Upper lobe of left lung (tissue), 6 donors: ENCODE results near the gene ARFGAP1. TPM values are rescaled to one million over a fixed set of nuclear protein-coding genes. Genes with fewer than 3 reads are reported as not detected.

ENCODE experiments used
- ATAC-seq, 2 donors: fragments of 200-7000 bp; cut with Tn5 transposase; one replicate each; pipeline ENCODE4 v1.9.1; 2022; ENCODE audit warnings: mild to moderate bottlenecking in 2 of 2, moderate library complexity in 2 of 2; ENCODE audit not compliant: low FRiP score in 2 of 2
- DNase-seq, 2 donors: peaks; one replicate each; pipeline ENCODE4 v3.0.0-alpha.2; 2019 to 2020
- H3K27ac ChIP-seq, 4 donors: fragments of 200-600 bp; sonication (generic); one replicate each; pipeline ENCODE4 v1.5.1; 2016 to 2019
- H3K27me3 ChIP-seq, 4 donors: fragments of 200-600 bp; sonication (generic); one replicate each; pipeline ENCODE4 v1.5.1; 2017 to 2019
- H3K36me3 ChIP-seq, 4 donors: fragments of 200-600 bp; sonication (generic); one replicate each; pipeline ENCODE4 v1.5.1; 2016 to 2019
- H3K4me1 ChIP-seq, 4 donors: fragments of 200-600 bp; sonication (generic); one replicate each; pipeline ENCODE4 v1.5.1; 2018 to 2019
- H3K4me3 ChIP-seq, 4 donors: fragments of 200-600 bp; sonication (generic); one replicate each; pipeline ENCODE4 v1.5.1; 2017 to 2019; ENCODE audit warnings: mild to moderate bottlenecking in 2 of 4, moderate library complexity in 1 of 4
- H3K9me3 ChIP-seq, 4 donors: fragments of 200-600 bp; sonication (generic); one replicate each; pipeline ENCODE4 v1.5.1; 2018 to 2019
- CTCF ChIP-seq, 6 experiments: fragments of 450-650 bp in 4 of 6; fragments of 200-600 bp in 2 of 6; sonication (generic) in 2 of 6; IDR thresholded peaks; one replicate each; pipeline ENCODE4 v1.5.1; 2016 to 2019; ENCODE audit warnings: antibody characterized with exemption in 6 of 6
- EP300 ChIP-seq, 4 donors: sonication (generic); formaldehyde crosslinking; IDR thresholded peaks; one replicate each; pipeline ENCODE4 v1.5.1; 2017; ENCODE audit warnings: antibody characterized with exemption in 4 of 4, control low read depth in 2 of 4
- POLR2A ChIP-seq, 4 donors: fragments of 450-650 bp; IDR thresholded peaks; one replicate each; pipeline ENCODE4 v1.5.1; 2016 to 2017; ENCODE audit warnings: antibody characterized with exemption in 4 of 4, mild to moderate bottlenecking in 2 of 4
- POLR2AphosphoS5 ChIP-seq, 2 donors: sonication (generic); formaldehyde crosslinking; IDR thresholded peaks; one replicate each; pipeline ENCODE4 v1.5.1; 2017; ENCODE audit warnings: antibody characterized with exemption in 2 of 2
- WGBS, 2 donors: methylation state at CpG; one replicate each; pipeline ENCODE4 v1.1.5; 2017 to 2018; 5-methylcytosine and 5-hydroxymethylcytosine counted together
- total RNA-seq, 6 donors: library from RNA; depleted of rRNA in 4 of 6; stranded (reverse); fragments of >200 nt in 4 of 6; gene quantifications; one replicate each; pipeline versions ENCODE4 v1.1.0 to v1.2.1, GENCODE V29; 2016 to 2021
- donor health status: DM: no; HTN: no; CAD: no; lungs with moderate emphysema.
- donor health status: DM: no; HTN: yes; CAD: no; lungs with severe emphysema.

The ARFGAP1 gene
- total RNA-seq, 6 donors from 2014 or later: 39.8 to 169 (median 84.7) TPM

- DNase-seq (peak in 1 of 2 donors; percentile 50), ATAC-seq (no peak)
- 23 to 50% methylated on average over 3 to 15 of the region's 16 CpGs for WGBS, 2 donors
- Histone ChIP-seq H3K4me3 (no peak overlapping the region), H3K36me3 (no peaks in the 10 kb centered on the region), H3K27me3 (no peaks in the 10 kb centered on the region), H3K27ac (no peak overlapping the region), H3K9me3 (no peaks in the 10 kb centered on the region), H3K4me1 (no peaks in the 10 kb centered on the region)
- TF ChIP-seq POLR2AphosphoS5 (IDR thresholded peaks at IDR 0.05) (no peak), EP300 (IDR thresholded peaks at IDR 0.05) (no peak), CTCF (IDR thresholded peaks at IDR 0.05) (no peak), POLR2A (IDR thresholded peaks at IDR 0.05) (no peak)
These were observed 34.0 kb upstream of the ARFGAP1 start for GRCh38 chr20:63238514-63239125.

- H3K36me3 ChIP-seq: no peaks in the 10 kb centered on the region
- no peaks in the 10 kb centered on the region for H3K27me3 ChIP-seq
- no peaks in the 10 kb centered on the region for H3K9me3 ChIP-seq
- peak in 1 of 2 donors; percentile 76 for DNase-seq
- no peak overlapping the region for H3K27ac ChIP-seq
- no peak for ATAC-seq
- no peaks in the 10 kb centered on the region for H3K4me1 ChIP-seq
- no peak overlapping the region for H3K4me3 ChIP-seq
- TF ChIP-seq EP300 (IDR thresholded peaks at IDR 0.05): no peak
- no peak for TF ChIP-seq POLR2AphosphoS5 (IDR thresholded peaks at IDR 0.05)
- TF ChIP-seq POLR2A (IDR thresholded peaks at IDR 0.05): no peak
- TF ChIP-seq CTCF (IDR thresholded peaks at IDR 0.05): no peak
- WGBS, 2 donors: 86 to 91% methylated on average over 20 to 30 of the region's 30 CpGs
These were observed 33.2 kb upstream of the ARFGAP1 start for GRCh38 chr20:63239431-63239830.

- Histone ChIP-seq H3K27me3 (no peaks in the 10 kb centered on the region), H3K4me1 (no peaks in the 10 kb centered on the region), H3K27ac (no peak overlapping the region), H3K9me3 (no peaks in the 10 kb centered on the region), H3K36me3 (no peaks in the 10 kb centered on the region), H3K4me3 (no peak overlapping the region)
- TF ChIP-seq EP300 (IDR thresholded peaks at IDR 0.05) (no peak), POLR2A (IDR thresholded peaks at IDR 0.05) (no peak), POLR2AphosphoS5 (IDR thresholded peaks at IDR 0.05) (no peak), CTCF (IDR thresholded peaks at IDR 0.05) (no peak)
- DNase-seq (peak in 1 of 2 donors; percentile 65), ATAC-seq (no peak)
- whole genome bisulfite sequencing, 2 donors: 70 to 83% methylated on average over 2 to 11 of the region's 11 CpGs
These were observed 32.6 kb upstream of the ARFGAP1 start for GRCh38 chr20:63240004-63240403.

- WGBS, 2 donors: 40 to 48% methylated on average over 10 of the region's 11 CpGs
- H3K9me3 ChIP-seq: no peaks in the 10 kb centered on the region
- no peaks in the 10 kb centered on the region for H3K4me1 ChIP-seq
- H3K4me3 ChIP-seq: no peak overlapping the region
- no peak overlapping the region for H3K27ac ChIP-seq
- TF ChIP-seq EP300 (IDR thresholded peaks at IDR 0.05) (no peak), POLR2AphosphoS5 (IDR thresholded peaks at IDR 0.05) (no peak), POLR2A (IDR thresholded peaks at IDR 0.05) (no peak), CTCF (IDR thresholded peaks at IDR 0.05) (no peak)
- ATAC-seq (no peak), DNase-seq (peak in 1 of 2 donors; percentile 52)
- H3K36me3 ChIP-seq: no peaks in the 10 kb centered on the region
- H3K27me3 ChIP-seq: no peaks in the 10 kb centered on the region
These were observed 31.3 kb upstream of the ARFGAP1 start for GRCh38 chr20:63241272-63241671.

GRCh38 chr20:63242736-63243135, 29.9 kb upstream of the ARFGAP1 start:
- H3K27me3 ChIP-seq: peaks cover 0 to 5% (median 0%) of the 10 kb centered on the region in 4 donors
- ATAC-seq: no peak

More at GRCh38 chr20:63242736-63243135, 29.9 kb upstream of the ARFGAP1 start:
- H3K4me3 ChIP-seq: no peak overlapping the region
- peak in 1 of 2 donors; percentile 58 for DNase-seq
- H3K9me3 ChIP-seq: no peaks in the 10 kb centered on the region
- WGBS, 2 donors: 86 to 91% methylated on average over 9 to 11 of the region's 21 CpGs
- no peaks in the 10 kb centered on the region for H3K4me1 ChIP-seq
- H3K27ac ChIP-seq: no peak overlapping the region
- no peak for TF ChIP-seq POLR2AphosphoS5 (IDR thresholded peaks at IDR 0.05)
- TF ChIP-seq CTCF (IDR thresholded peaks at IDR 0.05): no peak
- TF ChIP-seq EP300 (IDR thresholded peaks at IDR 0.05): no peak
- no peak for TF ChIP-seq POLR2A (IDR thresholded peaks at IDR 0.05)
- no peaks in the 10 kb centered on the region for H3K36me3 ChIP-seq
